OCI-LY7 (cell line): ENCODE measurements around the gene KBTBD12. TPM values are rescaled to one million over a fixed set of nuclear protein-coding genes. Genes with fewer than 3 reads are reported as not detected.

Experiments used
- BruUV-seq: library from RNA; stranded (reverse); fragments of 400-500 nt; replicated peaks from 2 replicates; lab custom pipeline; 2021; lab: Mats Ljungman, UMichigan
- CTCF ChIA-PET: fragments of 300-600 bp; sonication (Branson Sonifier 250); formaldehyde crosslinking; loops from one replicate; lab custom pipeline; 2022; ENCODE audit warnings: antibody characterized with exemption; ENCODE audit not compliant: unreplicated experiment; lab: Charles Lee
- POLR2A ChIA-PET: fragments of 300-600 bp; sonication (Branson Sonifier 250); formaldehyde crosslinking; loops from one replicate; lab custom pipeline; 2022; ENCODE audit warnings: antibody characterized with exemption; lab: Charles Lee
- DNase-seq: peaks from one replicate; pipeline ENCODE4 v3.0.0-alpha.2; 2015; ENCODE audit warnings: low spot score
- H2AFZ ChIP-seq: fragments of 200-600 bp; sonication (generic), shearing (Covaris generic); 2 replicates; pipeline ENCODE4 v1.6.1; 2014; ENCODE audit warnings: mild to moderate bottlenecking, antibody characterized with exemption, low read length, moderate library complexity
- H3K27ac ChIP-seq: fragments of 200-600 bp; sonication (generic); 2 replicates; pipeline ENCODE4 v1.5.1; 2014; ENCODE audit warnings: mixed run types, low read depth, mild to moderate bottlenecking, moderate library complexity, low read length, inconsistent platforms; ENCODE audit not compliant: poor library complexity, severe bottlenecking
- H3K36me3 ChIP-seq: fragments of 200-600 bp; sonication (generic); 2 replicates; pipeline ENCODE4 v1.6.1; 2014; ENCODE audit warnings: mild to moderate bottlenecking, antibody characterized with exemption, low read length, moderate library complexity, mixed read lengths; ENCODE audit not compliant: insufficient read depth
- H3K4me1 ChIP-seq: fragments of 200-600 bp; sonication (generic); 2 replicates; pipeline ENCODE4 v1.5.1; 2014; ENCODE audit warnings: mild to moderate bottlenecking, low read length; ENCODE audit not compliant: insufficient read depth, poor library complexity, severe bottlenecking
- H3K4me2 ChIP-seq: fragments of 200-600 bp; sonication (generic); 2 replicates; pipeline ENCODE4 v1.6.1; 2014; ENCODE audit warnings: mild to moderate bottlenecking, low read length
- H3K4me3 ChIP-seq: fragments of 200-600 bp; sonication (generic); 2 replicates; pipeline ENCODE4 v1.5.1; 2014; ENCODE audit warnings: mild to moderate bottlenecking, low read depth, low read length; ENCODE audit not compliant: poor library complexity, severe bottlenecking
- H3K79me2 ChIP-seq: fragments of 200-600 bp; sonication (generic); 2 replicates; pipeline ENCODE4 v1.6.1; 2016; ENCODE audit warnings: low read depth, mild to moderate bottlenecking, low read length, moderate library complexity, mixed read lengths; ENCODE audit not compliant: insufficient read depth
- H3K9me2 ChIP-seq: fragments of 200-600 bp; sonication (generic); 2 replicates; pipeline ENCODE4 v1.6.1; 2016; ENCODE audit warnings: mild to moderate bottlenecking, low read length, mixed read lengths; ENCODE audit not compliant: insufficient read depth
- H3K9me3 ChIP-seq: fragments of 200-600 bp; sonication (generic); 2 replicates; pipeline ENCODE4 v1.6.1; 2014; ENCODE audit warnings: mild to moderate bottlenecking, mixed run types, low read length, mixed read lengths
- H4K20me1 ChIP-seq: fragments of 200-600 bp; sonication (generic); 2 replicates; pipeline ENCODE4 v1.6.1; 2014; ENCODE audit warnings: mild to moderate bottlenecking, antibody characterized with exemption, low read length, moderate library complexity, mixed read lengths; ENCODE audit not compliant: insufficient read depth
- EZH2phosphoT487 ChIP-seq: fragments of 200-600 bp; sonication (generic); IDR thresholded peaks from 2 replicates; pipeline ENCODE4 v1.6.1; 2018; ENCODE audit warnings: low read depth, borderline replicate concordance, mild to moderate bottlenecking, mixed run types, antibody characterized with exemption, low read length, moderate library complexity, mixed read lengths
- intact Hi-C: fragments of 100-400 bp; cut with micrococcal nuclease; formaldehyde crosslinking; loops from one replicate; pipeline ENCODE4 v1.10.0; 2022; ENCODE audit not compliant: unreplicated experiment
- total RNA-seq, 2 experiments: library from RNA; depleted of rRNA in 1 of 2; stranded (reverse); fragments of >200 nt in 1 of 2; shearing (Covaris generic) in 1 of 2; gene quantifications; 2 replicates each; pipeline ENCODE4 v1.2.3, GENCODE V29; 2014 to 2022
- TF ChIP-seq, protein P1 (sequence below): fragments of 200-600 bp; sonication (generic); conservative IDR thresholded peaks from 2 replicates; pipeline ENCODE4 v1.5.1; 2014; ENCODE audit warnings: mild to moderate bottlenecking, antibody characterized with exemption, low read length, moderate library complexity, mixed read lengths

The KBTBD12 gene
- total RNA-seq, 2 experiments from 2014 or later, result not detected

DNA sequence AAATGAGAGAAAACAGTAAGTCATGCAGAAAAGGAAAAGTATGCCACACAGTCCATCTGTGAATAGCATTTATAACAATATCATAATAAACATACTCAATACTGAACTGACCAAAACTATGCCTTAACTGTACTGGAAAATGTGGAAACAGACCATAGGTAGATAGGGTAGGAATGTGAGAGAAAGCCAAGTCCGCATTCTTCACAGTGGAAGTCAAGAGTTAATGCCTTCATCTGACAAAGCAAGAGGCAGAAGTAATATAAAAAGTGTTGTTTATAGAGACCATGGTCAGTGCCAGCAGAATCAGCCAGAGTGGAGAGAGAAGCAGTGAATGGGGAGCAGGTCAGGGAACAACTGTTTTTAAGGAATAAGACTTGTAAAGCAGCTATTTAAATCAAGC is 52.3 kb downstream of the KBTBD12 start:
- Histone ChIP-seq H3K36me3 (no peaks in the 10 kb centered on the region), H3K4me1 (no peaks in the 10 kb centered on the region), H2AFZ (no peak overlapping the region), H3K4me3 (no peak overlapping the region), H3K27ac (no peak overlapping the region), H4K20me1 (no peaks in the 10 kb centered on the region), H3K9me2 (no peaks in the 10 kb centered on the region), H3K4me2 (no peak overlapping the region), H3K79me2 (no peaks in the 10 kb centered on the region), H3K9me3 (no peaks in the 10 kb centered on the region)
- TF ChIP-seq, protein P1, sequence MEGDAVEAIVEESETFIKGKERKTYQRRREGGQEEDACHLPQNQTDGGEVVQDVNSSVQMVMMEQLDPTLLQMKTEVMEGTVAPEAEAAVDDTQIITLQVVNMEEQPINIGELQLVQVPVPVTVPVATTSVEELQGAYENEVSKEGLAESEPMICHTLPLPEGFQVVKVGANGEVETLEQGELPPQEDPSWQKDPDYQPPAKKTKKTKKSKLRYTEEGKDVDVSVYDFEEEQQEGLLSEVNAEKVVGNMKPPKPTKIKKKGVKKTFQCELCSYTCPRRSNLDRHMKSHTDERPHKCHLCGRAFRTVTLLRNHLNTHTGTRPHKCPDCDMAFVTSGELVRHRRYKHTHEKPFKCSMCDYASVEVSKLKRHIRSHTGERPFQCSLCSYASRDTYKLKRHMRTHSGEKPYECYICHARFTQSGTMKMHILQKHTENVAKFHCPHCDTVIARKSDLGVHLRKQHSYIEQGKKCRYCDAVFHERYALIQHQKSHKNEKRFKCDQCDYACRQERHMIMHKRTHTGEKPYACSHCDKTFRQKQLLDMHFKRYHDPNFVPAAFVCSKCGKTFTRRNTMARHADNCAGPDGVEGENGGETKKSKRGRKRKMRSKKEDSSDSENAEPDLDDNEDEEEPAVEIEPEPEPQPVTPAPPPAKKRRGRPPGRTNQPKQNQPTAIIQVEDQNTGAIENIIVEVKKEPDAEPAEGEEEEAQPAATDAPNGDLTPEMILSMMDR, result no peak
- no peak for TF ChIP-seq EZH2phosphoT487
- DNase-seq, result no peak
- intact Hi-C loops, result no loop called here
- no TSS peak for BruUV-seq
- ChIA-PET CTCF (no interaction called here), POLR2A (no interaction called here)

- POLR2A ChIA-PET, result no interaction called here
- no peaks in the 10 kb centered on the region for H4K20me1 ChIP-seq
- no peak overlapping the region for H3K4me2 ChIP-seq
- H3K9me3 ChIP-seq, result no peaks in the 10 kb centered on the region
- DNase-seq, result peak; percentile 54
- no peak overlapping the region for H3K4me3 ChIP-seq
- no peaks in the 10 kb centered on the region for H3K4me1 ChIP-seq
- H3K9me2 ChIP-seq, result no peaks in the 10 kb centered on the region
- CTCF ChIA-PET, result no interaction called here
- no peaks in the 10 kb centered on the region for H3K36me3 ChIP-seq
- intact Hi-C loops, result loop anchor here (1.0 to 5.0 kb wide), 2 partner anchors 319 to 394 kb away; no protein-coding TSS in a partner anchor
- no TSS peak for BruUV-seq
- H3K79me2 ChIP-seq, result no peaks in the 10 kb centered on the region
- H3K27ac ChIP-seq, result no peak overlapping the region
- H2AFZ ChIP-seq, result no peak overlapping the region
- TF ChIP-seq EZH2phosphoT487, result no peak
- TF ChIP-seq, protein P1, result peak; percentile 81
Observed at GRCh38 chr3:127970966-127971592, 56.0 kb downstream of the KBTBD12 start.

DNA sequence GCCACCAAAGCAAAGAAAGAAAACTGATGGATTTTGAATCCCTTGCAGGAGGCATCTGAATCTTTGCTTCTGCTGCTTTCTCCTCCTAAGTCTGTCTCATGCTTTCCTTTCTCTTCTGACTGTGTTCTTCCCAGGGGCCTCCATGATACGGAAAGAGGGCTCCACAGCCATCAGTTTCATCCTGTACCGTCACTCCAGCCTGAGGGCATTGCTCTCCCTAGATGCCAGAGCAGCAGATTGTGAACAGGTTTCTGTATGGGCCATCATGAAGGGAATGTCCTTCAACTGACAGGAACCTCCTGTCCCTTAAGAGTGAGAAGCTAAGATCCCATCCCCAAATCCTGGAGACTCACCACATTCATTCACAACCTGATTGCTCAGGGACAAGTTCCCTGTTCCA is 59.2 kb downstream of the KBTBD12 start:
- BruUV-seq, result no TSS peak
- ChIA-PET POLR2A (no interaction called here), CTCF (no interaction called here)
- H3K4me3 ChIP-seq, result no peak overlapping the region
- no peaks in the 10 kb centered on the region for H3K79me2 ChIP-seq
- no peaks in the 10 kb centered on the region for H3K4me1 ChIP-seq
- H2AFZ ChIP-seq, result no peak overlapping the region
- H3K9me3 ChIP-seq, result no peaks in the 10 kb centered on the region
- intact Hi-C loops, result loop anchor here (5.0 kb wide), 1 partner anchor 397 kb away; no protein-coding TSS in a partner anchor
- TF ChIP-seq, protein P1, result no peak
- TF ChIP-seq EZH2phosphoT487, result no peak
- no peaks in the 10 kb centered on the region for H4K20me1 ChIP-seq
- H3K4me2 ChIP-seq, result no peak overlapping the region
- no peaks in the 10 kb centered on the region for H3K36me3 ChIP-seq
- H3K27ac ChIP-seq, result no peak overlapping the region
- no peaks in the 10 kb centered on the region for H3K9me2 ChIP-seq
- DNase-seq, result no peak
